HepG2 (cell line): Measurements from ENCODE around the gene FOXA3. TPM values are rescaled to one million over a fixed set of nuclear protein-coding genes. Genes with fewer than 3 reads are reported as not detected.

ENCODE experiments used
- ATAC-seq: fragments of 200-7000 bp; cut with Tn5 transposase; 3 replicates; pipeline ENCODE4 v1.9.1; 2020; ENCODE audit warnings: mild to moderate bottlenecking, moderate library complexity
- BruUV-seq: library from RNA; stranded (reverse); fragments of 400-500 nt; replicated peaks from 2 replicates; lab custom pipeline; 2021; lab: Mats Ljungman, UMichigan
- CTCF ChIA-PET: fragments of 300-600 bp; formaldehyde crosslinking; extraction: SDS; loops from one replicate; lab custom pipeline; 2021; ENCODE audit warnings: low total read pairs, inconsistent platforms, low intra/inter-chr PET ratio; lab: Yijun Ruan, JAX
- POLR2A ChIA-PET: fragments of 350-600 bp; sonication (Branson Sonifier 250); formaldehyde crosslinking; loops from one replicate; lab custom pipeline; 2020; ENCODE audit warnings: antibody characterized with exemption, inconsistent platforms; lab: Yijun Ruan, JAX
- DNase-seq: peaks from one replicate; pipeline ENCODE4 v3.0.0-alpha.2; 2015; ENCODE audit warnings: low spot score
- FAIRE-seq: peaks from 3 replicates; lab custom pipeline; 2011; peaks lifted over from hg19 to GRCh38; lab: Jason Lieb, UNC
- H2AFZ ChIP-seq: one replicate; pipeline ENCODE4 v1.6.1; 2011; ENCODE audit warnings: low read length, inconsistent platforms
- H3K27ac ChIP-seq: fragments of 300-600 bp; 3 replicates; pipeline ENCODE4 v1.8.0; 2011; ENCODE audit warnings: mixed run types, mild to moderate bottlenecking, mixed read lengths, low read length, inconsistent platforms; ENCODE audit not compliant: insufficient read depth; ENCODE audit errors: extremely low read length
- H3K27me3 ChIP-seq, 2 experiments: fragments of 200-600 bp in 1 of 2; 2 replicates in 1 of 2; 3 replicates in 1 of 2; pipeline versions ENCODE4 v1.6.0 to v1.8.0; 2011; ENCODE audit warnings: low read length in 2 of 2, mild to moderate bottlenecking in 2 of 2, moderate library complexity in 2 of 2, inconsistent platforms in 1 of 2; ENCODE audit not compliant: insufficient read depth in 2 of 2, control insufficient read depth in 1 of 2
- H3K36me3 ChIP-seq, 2 experiments: fragments of 200-600 bp in 1 of 2; replicated peaks in 1 of 2; 2 replicates in 1 of 2; 3 replicates in 1 of 2; pipeline versions ENCODE4 v1.5.1 to v1.8.0; 2011; ENCODE audit warnings: low read length in 2 of 2, inconsistent platforms in 1 of 2; ENCODE audit not compliant: insufficient read depth in 2 of 2, control insufficient read depth in 1 of 2
- H3K4me1 ChIP-seq: 2 replicates; pipeline ENCODE4 v1.5.1; 2012; ENCODE audit warnings: low read length, inconsistent platforms; ENCODE audit not compliant: insufficient read depth
- H3K4me2 ChIP-seq: 2 replicates; pipeline ENCODE4 v1.6.0; 2011; ENCODE audit warnings: low read depth, low read length, inconsistent platforms
- H3K4me3 ChIP-seq, 3 experiments: fragments of 200-600 bp in 1 of 3; sonication (generic), shearing (Covaris generic) in 1 of 3; replicated peaks in 1 of 3; 2 replicates each; pipeline ENCODE4 v1.5.1; 2011 to 2016; ENCODE audit warnings: low read length in 3 of 3, inconsistent platforms in 2 of 3, low read depth in 2 of 3, mild to moderate bottlenecking in 2 of 3, control low read depth in 1 of 3, mixed read lengths in 1 of 3; ENCODE audit not compliant: insufficient read depth in 1 of 3
- H3K79me2 ChIP-seq: one replicate; pipeline ENCODE4 v1.6.1; 2011; ENCODE audit warnings: low read length, inconsistent platforms; ENCODE audit not compliant: insufficient read depth
- H3K9ac ChIP-seq: 2 replicates; pipeline ENCODE4 v1.6.0; 2011; ENCODE audit warnings: mild to moderate bottlenecking, low read depth, low read length, inconsistent platforms; ENCODE audit not compliant: insufficient read depth
- H3K9me3 ChIP-seq: 2 replicates; pipeline ENCODE4 v1.5.1; 2012; ENCODE audit warnings: mild to moderate bottlenecking, low read length
- H4K20me1 ChIP-seq: 2 replicates; pipeline ENCODE4 v1.6.0; 2011; ENCODE audit warnings: inconsistent platforms, mild to moderate bottlenecking, low read length, moderate library complexity; ENCODE audit not compliant: insufficient read depth
- CENPX ChIP-seq: sonication (generic); formaldehyde crosslinking; IDR thresholded peaks from 2 replicates; pipeline ENCODE4 v1.9.0; 2021; ENCODE audit warnings: mild to moderate bottlenecking, missing genetic modification reagents, moderate library complexity
- ZBTB1 ChIP-seq: sonication (generic); formaldehyde crosslinking; IDR thresholded peaks from 2 replicates; pipeline ENCODE4 v1.4.0; 2020; ENCODE audit warnings: missing genetic modification reagents, borderline replicate concordance
- ZBTB38 ChIP-seq: sonication (generic); formaldehyde crosslinking; IDR thresholded peaks from 2 replicates; pipeline ENCODE4 v1.5.1; 2020; ENCODE audit warnings: mild to moderate bottlenecking, missing genetic modification reagents
- WGBS: methylation state at CpG from one replicate; pipeline ENCODE4 v1.1.6; 2017; ENCODE audit warnings: low lambda C conversion rate; 5-methylcytosine and 5-hydroxymethylcytosine counted together
- in situ Hi-C: cut with HindIII; loops from 2 replicates; pipeline ENCODE4 v1.10.0; 2017; ENCODE audit warnings: low pct_unique_long_range_greater_than_20kb; ENCODE audit not compliant: extremely low pct_ligation_motif_present
- intact Hi-C: fragments of 100-400 bp; cut with micrococcal nuclease; formaldehyde crosslinking; loops from one replicate; pipeline ENCODE4 v1.10.0; 2022; ENCODE audit not compliant: unreplicated experiment
- polyA plus RNA-seq, 8 experiments: library from polyadenylated mRNA; depleted of rRNA in 3 of 8; stranded (reverse) in 7 of 8; unstranded in 1 of 8; fragments of >200 nt; fragmentation: Illumina TruSeq in 4 of 8; extraction: Trizol in 4 of 8; gene quantifications; 2 replicates each; pipeline versions ENCODE4 v1.2.1 to v1.2.3, GENCODE V29; 2011 to 2016; ENCODE audit warnings: low read depth in 4 of 8, missing spikeins in 1 of 8, mixed read lengths in 1 of 8; ENCODE audit not compliant: insufficient read depth in 1 of 8
- total RNA-seq, 5 experiments: library from RNA; depleted of rRNA; stranded (reverse); fragments of >200 nt; fragmentation: Illumina TruSeq; extraction: Trizol; gene quantifications; 2 replicates each; pipeline ENCODE4 v1.2.3, GENCODE V29; 2016; ENCODE audit warnings: low read depth in 1 of 5
- TF ChIP-seq, protein P1 (sequence below): sonication (generic); formaldehyde crosslinking; IDR thresholded peaks from 2 replicates; pipeline ENCODE4 v1.4.0; 2020; ENCODE audit warnings: missing genetic modification reagents
- TF ChIP-seq, protein P2 (sequence below): sonication (generic); formaldehyde crosslinking; IDR thresholded peaks from 2 replicates; pipeline ENCODE4 v1.4.0; 2020; ENCODE audit warnings: missing genetic modification reagents

The FOXA3 gene
- total and polyA plus RNA-seq, 2 of the 13 experiments (the other 11 are each of a cell fraction or from before 2014, with no cell fraction given) = 29.8 to 47.6 TPM

DNA sequence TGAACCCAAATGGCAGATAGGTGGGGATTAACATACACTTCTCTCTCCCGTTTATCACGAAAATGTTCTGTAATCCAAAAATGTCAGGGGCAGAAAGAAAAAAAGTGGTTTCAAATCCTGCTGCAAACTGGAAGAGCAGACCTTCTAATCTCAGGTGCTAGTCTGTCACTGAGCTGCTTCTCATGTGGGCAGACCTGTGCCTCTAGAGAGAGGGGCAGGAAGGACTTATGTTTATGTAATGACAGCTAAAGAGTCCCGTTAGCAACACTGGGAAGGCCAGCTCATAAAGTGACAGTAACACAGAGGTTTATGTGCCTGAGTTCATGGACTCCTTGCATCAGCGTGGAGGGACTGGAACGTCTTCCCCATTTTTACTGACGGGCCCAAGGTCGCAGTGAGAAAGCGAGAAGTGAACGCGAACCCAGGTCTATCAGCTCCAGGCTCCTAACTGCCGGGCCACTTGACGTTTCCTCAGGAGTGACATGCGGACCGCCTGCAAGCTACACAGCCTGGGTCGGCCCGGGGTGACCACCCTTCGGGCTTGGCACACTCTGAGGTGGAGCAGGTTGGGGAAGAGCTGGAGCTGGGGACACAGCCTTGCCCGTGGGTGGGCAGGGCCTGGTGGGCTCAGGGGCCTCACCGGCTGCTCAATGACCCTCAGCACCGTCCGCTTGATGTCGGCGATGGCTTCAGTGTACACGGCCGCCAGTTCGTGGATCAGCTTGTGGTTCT, 39.4 kb upstream of the FOXA3 start:
- in situ Hi-C loops = no loop called here
- Histone ChIP-seq H2AFZ (no peak overlapping the region), H3K9me3 (no peaks in the 10 kb centered on the region), H4K20me1 (no peaks in the 10 kb centered on the region), H3K27ac (no peak overlapping the region), H3K4me1 (no peaks in the 10 kb centered on the region), H3K27me3 (no peaks in the 10 kb centered on the region), H3K79me2 (no peaks in the 10 kb centered on the region), H3K36me3 (peaks cover 32 to 83% of the 10 kb centered on the region in 2 experiments), H3K4me2 (no peak overlapping the region), H3K4me3 (no peak overlapping the region), H3K9ac (no peak overlapping the region)
- ATAC-seq = no peak
- no peak for FAIRE-seq
- peak; percentile 45; the same call in 1 of the 2 replicates for TF ChIP-seq ZBTB38
- TF ChIP-seq, protein P1, sequence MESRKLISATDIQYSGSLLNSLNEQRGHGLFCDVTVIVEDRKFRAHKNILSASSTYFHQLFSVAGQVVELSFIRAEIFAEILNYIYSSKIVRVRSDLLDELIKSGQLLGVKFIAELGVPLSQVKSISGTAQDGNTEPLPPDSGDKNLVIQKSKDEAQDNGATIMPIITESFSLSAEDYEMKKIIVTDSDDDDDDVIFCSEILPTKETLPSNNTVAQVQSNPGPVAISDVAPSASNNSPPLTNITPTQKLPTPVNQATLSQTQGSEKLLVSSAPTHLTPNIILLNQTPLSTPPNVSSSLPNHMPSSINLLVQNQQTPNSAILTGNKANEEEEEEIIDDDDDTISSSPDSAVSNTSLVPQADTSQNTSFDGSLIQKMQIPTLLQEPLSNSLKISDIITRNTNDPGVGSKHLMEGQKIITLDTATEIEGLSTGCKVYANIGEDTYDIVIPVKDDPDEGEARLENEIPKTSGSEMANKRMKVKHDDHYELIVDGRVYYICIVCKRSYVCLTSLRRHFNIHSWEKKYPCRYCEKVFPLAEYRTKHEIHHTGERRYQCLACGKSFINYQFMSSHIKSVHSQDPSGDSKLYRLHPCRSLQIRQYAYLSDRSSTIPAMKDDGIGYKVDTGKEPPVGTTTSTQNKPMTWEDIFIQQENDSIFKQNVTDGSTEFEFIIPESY (CRISPR knock-in tag) = no peak
- no peak for DNase-seq
- intact Hi-C loops = no loop called here
- no TSS peak for BruUV-seq
- POLR2A ChIA-PET = interaction anchor here (0.7 to 1.5 kb wide), 4 partner anchors 38 to 78 kb away, joined by 3 to 4 read pairs (median 3); partner anchors contain the start of genes MYPOP and SYMPK
- CTCF ChIA-PET = no interaction called here
- WGBS = 95% methylated on average over 13 of the region's 26 CpGs

DNA sequence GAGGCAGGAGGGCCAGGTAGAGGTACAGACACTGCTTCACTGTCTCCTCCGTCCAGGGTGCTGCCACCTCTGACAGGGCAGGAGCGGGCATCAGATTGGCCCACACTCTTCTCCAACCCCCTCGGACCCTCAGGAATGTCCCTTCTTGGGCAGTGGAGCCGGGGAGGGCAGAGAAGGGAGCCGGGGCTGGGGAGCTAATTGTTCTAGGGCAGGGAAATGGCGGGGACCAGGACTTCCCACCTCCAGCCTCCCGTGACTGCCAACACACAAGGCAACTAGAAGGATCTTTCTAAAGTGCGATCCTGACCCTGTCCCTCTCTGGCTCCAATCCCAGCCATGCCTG, 38.9 kb upstream of the FOXA3 start:
- Histone ChIP-seq H3K4me1 (no peaks in the 10 kb centered on the region), H3K9ac (no peak overlapping the region), H3K27me3 (no peaks in the 10 kb centered on the region), H3K79me2 (no peaks in the 10 kb centered on the region), H3K4me3 (no peak overlapping the region), H3K36me3 (peaks cover 34 to 86% of the 10 kb centered on the region in 2 experiments), H2AFZ (no peak overlapping the region), H3K27ac (no peak overlapping the region), H3K4me2 (no peak overlapping the region), H4K20me1 (no peaks in the 10 kb centered on the region), H3K9me3 (no peaks in the 10 kb centered on the region)
- BruUV-seq = no TSS peak
- in situ Hi-C loops (no loop called here), intact Hi-C loops (no loop called here)
- CTCF ChIA-PET = no interaction called here
- no peak for DNase-seq
- POLR2A ChIA-PET = interaction anchor here (0.7 to 1.5 kb wide), 4 partner anchors 38 to 77 kb away, joined by 3 to 4 read pairs (median 3); partner anchors contain the start of genes MYPOP and SYMPK
- TF ChIP-seq CENPX (no peak), ZBTB1 (CRISPR knock-in tag) (no peak)
- TF ChIP-seq, protein P2, sequence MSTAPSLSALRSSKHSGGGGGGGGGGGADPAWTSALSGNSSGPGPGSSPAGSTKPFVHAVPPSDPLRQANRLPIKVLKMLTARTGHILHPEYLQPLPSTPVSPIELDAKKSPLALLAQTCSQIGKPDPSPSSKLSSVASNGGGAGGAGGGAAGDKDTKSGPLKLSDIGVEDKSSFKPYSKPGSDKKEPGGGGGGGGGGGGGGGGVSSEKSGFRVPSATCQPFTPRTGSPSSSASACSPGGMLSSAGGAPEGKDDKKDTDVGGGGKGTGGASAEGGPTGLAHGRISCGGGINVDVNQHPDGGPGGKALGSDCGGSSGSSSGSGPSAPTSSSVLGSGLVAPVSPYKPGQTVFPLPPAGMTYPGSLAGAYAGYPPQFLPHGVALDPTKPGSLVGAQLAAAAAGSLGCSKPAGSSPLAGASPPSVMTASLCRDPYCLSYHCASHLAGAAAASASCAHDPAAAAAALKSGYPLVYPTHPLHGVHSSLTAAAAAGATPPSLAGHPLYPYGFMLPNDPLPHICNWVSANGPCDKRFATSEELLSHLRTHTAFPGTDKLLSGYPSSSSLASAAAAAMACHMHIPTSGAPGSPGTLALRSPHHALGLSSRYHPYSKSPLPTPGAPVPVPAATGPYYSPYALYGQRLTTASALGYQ = no peak
- 93% methylated on average over 7 of the region's 8 CpGs for WGBS
- ATAC-seq = no peak
- FAIRE-seq = no peak
